Measurements from ENCODE around the gene TMEM184C.

- TF ChIP-seq CTCF (conservative IDR thresholded peaks at IDR 0.05; ENCODE audit: low read depth, low read length): no peak
- no peak for TF ChIP-seq EZH2 (IDR thresholded peaks at IDR 0.05; ENCODE audit: borderline replicate concordance, low read depth, low read length, poor library complexity, severe bottlenecking)
Measured at GRCh38 chr4:147639388-147639787, 22.2 kb downstream of the TMEM184C start.
